ENCODE results near the gene OR52K1.

DNA sequence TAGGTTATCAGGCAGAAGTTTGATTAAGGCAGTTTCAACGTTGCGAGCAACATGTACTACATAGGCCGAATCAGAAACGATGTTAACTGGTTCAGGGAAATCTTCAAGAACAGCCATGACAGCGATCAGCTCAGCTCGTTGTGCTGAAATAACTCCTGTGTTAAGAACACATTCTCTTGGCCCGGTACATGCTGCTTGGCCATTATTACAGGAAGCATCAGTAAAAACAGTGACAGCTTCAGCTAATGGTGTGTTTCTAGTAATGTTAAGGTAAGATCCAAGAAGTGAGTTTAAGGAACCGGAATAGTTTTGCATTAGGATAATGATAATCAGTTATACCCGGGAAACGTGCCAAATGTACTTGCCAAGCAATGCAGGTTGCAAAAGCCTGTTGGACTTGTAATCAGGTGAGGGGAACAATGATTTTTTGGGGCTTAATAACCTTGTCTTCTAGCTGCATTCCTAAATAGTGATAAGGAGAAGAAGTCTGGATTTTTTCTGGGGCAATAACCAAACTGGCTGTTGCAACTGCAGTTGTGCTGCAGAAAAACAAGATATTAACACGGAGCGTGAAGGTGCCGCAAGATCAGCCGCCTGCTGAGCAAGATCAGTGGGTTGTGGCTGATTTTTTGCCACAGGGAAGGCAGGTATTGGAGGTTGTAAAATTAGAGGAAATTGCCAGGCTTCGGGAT, 14.3 kb downstream of the OR52K1 start:
- TF ChIP-seq REST (IDR thresholded peaks at IDR 0.05; ENCODE audit: low read depth, low read length), result no peak
- TF ChIP-seq TAF1 (IDR thresholded peaks at IDR 0.05; ENCODE audit: borderline replicate concordance, low read depth, low read length), result no peak
- no peak for TF ChIP-seq POLR2AphosphoS5 (IDR thresholded peaks at IDR 0.05; ENCODE audit: low read depth, low read length)
- TF ChIP-seq CTCF (IDR thresholded peaks at IDR 0.05), result no peak
- no peak for TF ChIP-seq MXI1 (IDR thresholded peaks at IDR 0.05; ENCODE audit: low read depth, low read length)
- TF ChIP-seq USF1 (IDR thresholded peaks at IDR 0.05; ENCODE audit: borderline replicate concordance, low read depth), result no peak
